GM23338 (cell line): Measurements from ENCODE around the gene CDH5. TPM values are rescaled to one million over a fixed set of nuclear protein-coding genes. Genes with fewer than 3 reads are reported as not detected.
A peak's percentile ranks its signal among the peaks of the same experiment; 100 is the strongest.

ENCODE experiments used
- ATAC-seq: fragments of 200-7000 bp; cut with Tn5 transposase; 3 replicates; pipeline ENCODE4 v1.9.1; 2020
- DNase-seq: peaks from one replicate; pipeline ENCODE4 v3.0.0-alpha.2; 2015; ENCODE audit warnings: low spot score
- H2AFZ ChIP-seq: fragments of 200-600 bp; sonication (generic); 2 replicates; pipeline ENCODE4 v1.8.0; 2016; ENCODE audit warnings: antibody characterized with exemption, mild to moderate bottlenecking, moderate library complexity
- H3F3A ChIP-seq: fragments of 200-600 bp; sonication (generic); replicated peaks from 2 replicates; pipeline ENCODE4 v1.8.0; 2017; ENCODE audit warnings: antibody characterized with exemption, mixed run types, low read depth
- H3K27ac ChIP-seq: fragments of 200-600 bp; sonication (generic); 2 replicates; pipeline ENCODE4 v1.6.1; 2016; ENCODE audit warnings: low read depth
- H3K27me3 ChIP-seq: fragments of 200-600 bp; sonication (generic); 2 replicates; pipeline ENCODE4 v1.8.0; 2016; ENCODE audit warnings: mild to moderate bottlenecking, mixed run types, moderate library complexity; ENCODE audit not compliant: insufficient read depth
- H3K36me3 ChIP-seq: fragments of 200-600 bp; sonication (generic); 2 replicates; pipeline ENCODE4 v1.8.0; 2016; ENCODE audit warnings: mild to moderate bottlenecking; ENCODE audit not compliant: insufficient read depth
- H3K4me1 ChIP-seq: fragments of 200-600 bp; sonication (generic); 2 replicates; pipeline ENCODE4 v1.8.0; 2016; ENCODE audit warnings: mild to moderate bottlenecking, moderate library complexity; ENCODE audit not compliant: insufficient read depth
- H3K4me2 ChIP-seq: fragments of 200-600 bp; sonication (generic); 2 replicates; pipeline ENCODE4 v1.7.1; 2017; ENCODE audit warnings: mixed run types
- H3K4me3 ChIP-seq: fragments of 200-600 bp; sonication (generic); 2 replicates; pipeline ENCODE4 v1.6.1; 2016; ENCODE audit warnings: mixed run types
- H3K79me2 ChIP-seq: fragments of 200-600 bp; sonication (generic); replicated peaks from 2 replicates; pipeline ENCODE4 v1.8.0; 2017; ENCODE audit warnings: mild to moderate bottlenecking; ENCODE audit not compliant: insufficient read depth
- H3K9me2 ChIP-seq: fragments of 200-600 bp; sonication (generic); 2 replicates; pipeline ENCODE4 v1.8.0; 2017; ENCODE audit not compliant: insufficient read depth
- H4K20me1 ChIP-seq: fragments of 200-600 bp; sonication (generic); replicated peaks from 2 replicates; pipeline ENCODE4 v1.8.0; 2017; ENCODE audit warnings: mild to moderate bottlenecking; ENCODE audit not compliant: insufficient read depth
- H3K27ac Mint-ChIP-seq: 2 replicates; pipeline ENCODE4 v1.8.0; 2020; ENCODE audit warnings: inconsistent platforms, mild to moderate bottlenecking, moderate library complexity, mixed read lengths
- H3K27me3 Mint-ChIP-seq: 3 replicates; pipeline ENCODE4 v1.8.0; 2022; ENCODE audit warnings: low read depth, mild to moderate bottlenecking, moderate library complexity, mixed read lengths, inconsistent platforms; ENCODE audit not compliant: insufficient read depth, poor library complexity
- H3K36me3 Mint-ChIP-seq: 3 replicates; pipeline ENCODE4 v1.8.0; 2021; ENCODE audit warnings: low read depth, mild to moderate bottlenecking, inconsistent platforms, moderate library complexity, mixed read lengths
- H3K4me1 Mint-ChIP-seq: 3 replicates; pipeline ENCODE4 v1.8.0; 2020; ENCODE audit warnings: mild to moderate bottlenecking, inconsistent platforms, mixed read lengths
- H3K4me3 Mint-ChIP-seq: 3 replicates; pipeline ENCODE4 v1.8.0; 2021; ENCODE audit warnings: moderate library complexity, mild to moderate bottlenecking, inconsistent platforms, mixed read lengths
- H3K9me3 Mint-ChIP-seq: 3 replicates; pipeline ENCODE4 v1.8.0; 2020; ENCODE audit warnings: moderate library complexity, mild to moderate bottlenecking, inconsistent platforms, mixed read lengths
- ZNF462 ChIP-seq: fragments of 250-450 bp; sonication (Bioruptor Pico); IDR thresholded peaks from 2 replicates; pipeline ENCODE4 v1.5.0; 2020; ENCODE audit warnings: mild to moderate bottlenecking, moderate library complexity
- polyA plus RNA-seq: library from polyadenylated mRNA; unstranded; fragments of >200 nt; fragmentation: Nextera tagmentation; extraction: Ambion mirVana; gene quantifications from 2 replicates; pipeline ENCODE4 v1.2.1, GENCODE V29; 2016
- total RNA-seq: library from RNA; depleted of rRNA; stranded (reverse); fragments of >200 nt; shearing (Covaris generic); gene quantifications from 2 replicates; pipeline ENCODE4 v1.2.3, GENCODE V29; 2014
- TF ChIP-seq, protein P1 (sequence below), 2 experiments: fragments of 200-600 bp in 1 of 2; sonication (generic) in 1 of 2; conservative IDR thresholded peaks; 2 replicates each; pipeline versions ENCODE4 v1.5.1 to v1.6.1; 2016 to 2017; ENCODE audit warnings: antibody characterized with exemption in 2 of 2, low read depth in 2 of 2, mild to moderate bottlenecking in 2 of 2, moderate library complexity in 1 of 2

CDH5 gene
- total and polyA plus RNA-seq, 2 experiments from 2014 or later: 0.18 TPM; not detected in 1

- H3K27me3 Mint-ChIP-seq: peaks cover 6% of the 10 kb centered on the region
Measured at GRCh38 chr16:66342294-66342900, 24.1 kb upstream of the CDH5 start.

More at GRCh38 chr16:66342294-66342900, 24.1 kb upstream of the CDH5 start:
- Histone ChIP-seq H3K36me3 (no peaks in the 10 kb centered on the region), H4K20me1 (no peaks in the 10 kb centered on the region), H3K4me3 (no peak overlapping the region), H3K9me2 (no peaks in the 10 kb centered on the region), H3K27ac (no peak overlapping the region), H3K27me3 (no peaks in the 10 kb centered on the region), H3F3A (no peaks in the 10 kb centered on the region), H3K4me1 (no peaks in the 10 kb centered on the region; the same call in 1 of the 2 replicates), H3K4me2 (no peak overlapping the region), H3K79me2 (no peaks in the 10 kb centered on the region), H2AFZ (no peak overlapping the region)
- Mint-ChIP-seq H3K9me3 (peaks cover 9% of the 10 kb centered on the region), H3K36me3 (peaks cover 9% of the 10 kb centered on the region), H3K4me3 (no peak overlapping the region), H3K4me1 (peaks cover 8% of the 10 kb centered on the region), H3K27ac (no peak overlapping the region)
- TF ChIP-seq, protein P1, sequence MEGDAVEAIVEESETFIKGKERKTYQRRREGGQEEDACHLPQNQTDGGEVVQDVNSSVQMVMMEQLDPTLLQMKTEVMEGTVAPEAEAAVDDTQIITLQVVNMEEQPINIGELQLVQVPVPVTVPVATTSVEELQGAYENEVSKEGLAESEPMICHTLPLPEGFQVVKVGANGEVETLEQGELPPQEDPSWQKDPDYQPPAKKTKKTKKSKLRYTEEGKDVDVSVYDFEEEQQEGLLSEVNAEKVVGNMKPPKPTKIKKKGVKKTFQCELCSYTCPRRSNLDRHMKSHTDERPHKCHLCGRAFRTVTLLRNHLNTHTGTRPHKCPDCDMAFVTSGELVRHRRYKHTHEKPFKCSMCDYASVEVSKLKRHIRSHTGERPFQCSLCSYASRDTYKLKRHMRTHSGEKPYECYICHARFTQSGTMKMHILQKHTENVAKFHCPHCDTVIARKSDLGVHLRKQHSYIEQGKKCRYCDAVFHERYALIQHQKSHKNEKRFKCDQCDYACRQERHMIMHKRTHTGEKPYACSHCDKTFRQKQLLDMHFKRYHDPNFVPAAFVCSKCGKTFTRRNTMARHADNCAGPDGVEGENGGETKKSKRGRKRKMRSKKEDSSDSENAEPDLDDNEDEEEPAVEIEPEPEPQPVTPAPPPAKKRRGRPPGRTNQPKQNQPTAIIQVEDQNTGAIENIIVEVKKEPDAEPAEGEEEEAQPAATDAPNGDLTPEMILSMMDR (conservative IDR thresholded peaks at IDR 0.05; ENCODE audit: low read depth in 2 of 2): peak; percentile 80 to 85
- no peak for TF ChIP-seq ZNF462
- DNase-seq (peak; percentile 79), ATAC-seq (peak; percentile 91)
